Muscle of leg (tissue), 11 donors: ENCODE measurements around the gene FCHO2. TPM values are rescaled to one million over a fixed set of nuclear protein-coding genes. Genes with fewer than 3 reads are reported as not detected.
"Not testable (repeated sequence)": the region's sequence is repeated elsewhere in the genome, so short reads cannot be mapped to it uniquely, and the experiment has no call there.

Source experiments
- DNase-seq: peaks from one replicate; pipeline ENCODE4 v3.0.0; 2013
- H3K27ac ChIP-seq: one replicate; pipeline ENCODE4 v1.5.1; 2013; ENCODE audit warnings: mild to moderate bottlenecking, low read length, control low read depth
- H3K27me3 ChIP-seq: one replicate; pipeline ENCODE4 v1.6.1; 2013; ENCODE audit warnings: low read length; ENCODE audit not compliant: control insufficient read depth, insufficient read depth
- H3K36me3 ChIP-seq: one replicate; pipeline ENCODE4 v1.6.1; 2013; ENCODE audit warnings: low read length; ENCODE audit not compliant: control insufficient read depth, insufficient read depth
- H3K4me1 ChIP-seq: one replicate; pipeline ENCODE4 v1.6.1; 2013; ENCODE audit warnings: low read length; ENCODE audit not compliant: control insufficient read depth, insufficient read depth
- H3K4me3 ChIP-seq: one replicate; pipeline ENCODE4 v1.5.1; 2013; ENCODE audit warnings: low read length, control low read depth
- H3K9me3 ChIP-seq: replicated peaks from 2 replicates; pipeline ENCODE4 v1.6.1; 2013; ENCODE audit warnings: low read depth, low read length; ENCODE audit not compliant: control insufficient read depth
- WGBS: methylation state at CpG from one replicate; pipeline ENCODE4 v1.1.5; 2013; ENCODE audit warnings: missing lambda C conversion rate; ENCODE audit not compliant: insufficient coverage; 5-methylcytosine and 5-hydroxymethylcytosine counted together
- polyA plus RNA-seq, 8 donors: library from polyadenylated mRNA; unstranded; fragments of 120-200 nt; gene quantifications; one replicate each; pipeline versions ENCODE4 v1.2.1 to v1.2.3, GENCODE V29; 2013; ENCODE audit warnings: inconsistent platforms in 1 of 8, low replicate concordance in 1 of 8; ENCODE audit not compliant: insufficient read length in 8 of 8, insufficient read depth in 1 of 8
- total RNA-seq: library from RNA; stranded (reverse); fragments of 120-200 nt; gene quantifications from one replicate; pipeline ENCODE4 v1.2.4, GENCODE V29; 2013

FCHO2 gene
- total and polyA plus RNA-seq, 9 donors = 13.1 to 20.1 (median 17.3) TPM

DNA sequence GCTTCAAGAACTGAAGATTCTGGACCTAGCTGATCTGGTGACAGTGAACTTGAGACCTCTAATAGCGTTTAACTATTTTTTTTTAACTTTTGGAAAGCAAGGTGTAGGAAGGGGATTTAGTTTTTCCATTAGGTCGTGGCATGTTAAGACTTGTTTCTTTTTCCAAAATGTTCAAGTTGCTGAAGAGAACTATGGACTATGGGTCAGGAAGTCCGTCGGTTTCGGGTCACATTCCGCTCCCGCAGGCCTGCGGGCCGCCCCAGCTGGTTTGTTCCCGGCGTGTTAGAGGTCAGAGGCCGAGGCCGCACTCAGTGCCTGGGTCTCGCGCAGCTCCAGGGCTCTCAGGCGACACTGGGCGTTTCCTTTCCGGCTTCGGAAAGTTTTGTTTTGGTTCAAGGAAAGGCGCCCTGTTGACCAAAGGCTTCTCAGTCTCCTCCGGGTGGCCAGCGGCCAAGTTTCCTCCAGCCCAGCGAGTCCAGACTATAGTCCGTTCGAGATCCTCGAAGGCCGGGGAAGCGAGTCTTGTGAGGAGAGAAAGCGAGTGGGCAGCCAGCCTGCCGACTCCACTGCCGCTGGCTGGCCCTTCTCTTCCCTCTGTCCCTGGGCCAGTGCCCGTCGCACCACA, 586 bp upstream of the FCHO2 start:
- H3K27ac ChIP-seq = peak overlapping the region; percentile 98
- no peaks in the 10 kb centered on the region for H3K36me3 ChIP-seq
- 3% methylated on average over 32 of the region's 33 CpGs for WGBS
- DNase-seq = peak; percentile 92
- H3K27me3 ChIP-seq = no peaks in the 10 kb centered on the region
- peaks cover 2% of the 10 kb centered on the region for H3K4me1 ChIP-seq
- peak overlapping the region; percentile 67 for H3K4me3 ChIP-seq
- H3K9me3 ChIP-seq = no peaks in the 10 kb centered on the region

DNA sequence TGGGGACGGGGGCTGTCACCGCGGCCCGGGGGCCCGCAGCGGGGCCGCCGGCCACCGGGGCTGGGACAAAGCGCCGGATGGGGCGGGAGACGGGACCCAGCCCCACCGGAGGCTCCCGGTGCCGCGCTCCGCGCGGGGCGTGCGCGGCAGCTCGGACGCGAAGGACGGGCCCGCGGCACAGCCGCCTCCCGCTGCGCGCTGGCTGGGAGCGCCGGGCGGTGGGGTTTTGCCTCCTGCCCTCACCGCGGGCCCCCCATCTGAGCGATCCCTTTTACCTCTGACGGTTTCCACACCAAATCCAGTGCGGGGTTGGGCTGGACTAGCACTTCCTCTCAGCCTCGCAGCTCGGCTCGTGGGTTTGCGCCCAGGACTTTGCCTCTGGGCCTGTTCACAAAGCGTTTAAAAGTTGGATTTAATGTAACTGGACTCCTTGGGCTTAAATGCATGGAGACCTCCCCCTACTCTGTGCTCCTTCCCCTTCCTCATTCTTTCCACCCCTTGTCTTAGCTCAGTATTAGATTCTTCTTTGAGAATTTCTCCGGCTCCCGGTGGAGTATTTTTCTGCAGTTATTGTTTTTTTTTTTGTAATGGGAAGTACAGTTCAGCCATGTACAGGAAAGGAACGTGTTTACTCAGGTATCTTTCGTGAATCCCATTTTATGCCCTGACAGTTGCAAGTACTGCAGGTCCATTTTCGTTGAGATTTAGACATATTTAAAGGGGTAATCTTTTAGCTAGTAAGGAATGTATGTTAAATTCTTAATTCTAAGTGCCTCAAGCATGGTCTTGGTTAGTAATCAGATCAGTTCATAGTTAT, 691 bp downstream of the FCHO2 start:
- Histone ChIP-seq H3K9me3 (no peaks in the 10 kb centered on the region), H3K4me3 (peak overlapping the region; percentile 67), H3K4me1 (peaks cover 2% of the 10 kb centered on the region), H3K36me3 (no peaks in the 10 kb centered on the region), H3K27ac (peak overlapping the region; percentile 94), H3K27me3 (no peaks in the 10 kb centered on the region)
- peak; percentile 87 for DNase-seq
- WGBS = 0% methylated on average over 37 of the region's 51 CpGs

DNA sequence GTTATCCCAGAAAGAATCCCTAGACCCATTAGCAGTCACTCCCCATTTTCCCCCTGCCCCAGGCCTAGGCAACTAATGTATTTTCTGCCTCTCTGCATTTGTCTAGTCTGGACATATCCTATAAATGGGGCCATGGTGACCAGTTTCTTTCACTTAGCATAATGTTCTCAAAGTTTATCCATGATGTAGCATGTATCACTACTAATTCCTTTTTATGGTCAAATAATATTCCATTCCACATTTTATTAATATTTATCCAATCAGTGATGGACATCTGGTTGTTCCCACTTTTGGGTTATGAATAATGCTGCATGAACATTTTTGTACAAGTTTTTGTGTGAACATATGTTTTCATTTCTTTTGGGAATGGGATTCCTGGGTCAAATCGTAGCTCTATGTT, 1.5 kb downstream of the FCHO2 start:
- no CpG with 5 or more reads among the region's 1 CpG for WGBS
- DNase-seq = no peak
- H3K9me3 ChIP-seq = no peaks in the 10 kb centered on the region
- no peaks in the 10 kb centered on the region for H3K36me3 ChIP-seq
- peak overlapping the region; percentile 94 for H3K27ac ChIP-seq
- peak overlapping the region; percentile 67 for H3K4me3 ChIP-seq
- no peaks in the 10 kb centered on the region for H3K27me3 ChIP-seq
- H3K4me1 ChIP-seq = peaks cover 2% of the 10 kb centered on the region

DNA sequence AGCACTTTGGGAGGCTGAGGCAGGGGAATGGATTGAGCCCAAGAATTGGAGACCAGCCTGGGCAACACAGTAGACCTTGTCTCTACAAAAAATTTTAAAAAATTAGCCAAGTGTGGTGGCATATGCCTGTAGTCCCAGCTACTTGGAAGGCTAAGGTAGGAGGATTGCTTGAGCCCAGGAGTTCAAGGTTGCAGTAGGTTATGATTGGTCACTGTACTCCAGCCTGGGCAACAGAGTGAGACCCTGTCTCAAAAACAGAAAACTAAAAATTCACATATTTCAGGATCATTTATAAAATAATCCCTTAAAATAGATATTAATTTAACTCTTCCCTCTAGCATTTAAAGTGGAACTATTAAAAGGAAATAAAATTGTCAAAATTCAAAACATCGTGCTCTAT, 3.4 kb downstream of the FCHO2 start:
- H3K9me3 ChIP-seq = no peaks in the 10 kb centered on the region
- no peaks in the 10 kb centered on the region for H3K27me3 ChIP-seq
- no peaks in the 10 kb centered on the region for H3K36me3 ChIP-seq
- H3K4me1 ChIP-seq = peaks cover 2% of the 10 kb centered on the region
- H3K4me3 ChIP-seq = no peak overlapping the region
- no peak overlapping the region for H3K27ac ChIP-seq
- DNase-seq = no peak
- no CpG with 5 or more reads among the region's 1 CpG for WGBS

DNA sequence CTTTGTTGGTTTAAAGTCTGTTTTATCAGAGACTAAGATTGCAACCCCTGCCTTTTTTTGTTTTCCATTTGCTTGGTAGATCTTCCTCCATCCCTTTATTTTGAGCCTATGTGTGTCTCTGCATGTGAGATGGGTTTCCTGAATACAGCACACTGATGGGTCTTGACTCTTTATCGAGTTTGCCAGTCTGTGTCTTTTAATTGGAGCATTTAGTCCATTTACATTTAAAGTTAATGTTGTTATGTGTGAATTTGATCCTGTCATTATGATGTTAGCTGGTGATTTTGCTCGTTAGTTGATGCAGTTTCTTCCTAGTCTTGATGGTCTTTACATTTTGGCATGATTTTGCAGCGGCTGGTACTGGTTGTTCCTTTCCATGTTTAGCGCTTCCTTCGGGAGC, 18.6 kb downstream of the FCHO2 start:
- H3K9me3 ChIP-seq, H3K27me3 ChIP-seq, H3K4me3 ChIP-seq, H3K27ac ChIP-seq, DNase-seq, H3K4me1 ChIP-seq, H3K36me3 ChIP-seq: not testable (repeated sequence)
- no CpG with 5 or more reads among the region's 5 CpGs for WGBS

DNA sequence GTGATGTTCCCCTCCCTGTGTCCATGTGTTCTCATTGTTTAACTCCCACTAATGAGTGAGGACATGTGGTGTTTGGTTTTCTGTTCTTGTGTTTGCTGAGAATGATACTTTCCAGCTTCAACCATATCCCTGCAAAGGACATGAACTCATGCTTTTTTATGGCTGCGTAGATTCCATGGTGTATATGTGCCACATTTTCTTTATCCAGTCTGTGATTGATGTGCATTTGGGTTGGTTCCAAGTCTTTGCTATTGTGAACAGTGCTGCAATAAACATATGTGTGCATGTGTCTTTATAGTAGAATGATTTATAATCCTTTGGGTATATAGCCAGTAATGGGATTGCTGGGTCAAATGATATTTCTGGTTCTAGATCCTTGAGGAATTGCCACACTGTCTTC, 21.0 kb downstream of the FCHO2 start:
- WGBS = no CpG with 5 or more reads among the region's 1 CpG
- not testable (repeated sequence) for H3K27me3 ChIP-seq, H3K9me3 ChIP-seq, H3K27ac ChIP-seq, H3K36me3 ChIP-seq, H3K4me1 ChIP-seq, DNase-seq, H3K4me3 ChIP-seq

DNA sequence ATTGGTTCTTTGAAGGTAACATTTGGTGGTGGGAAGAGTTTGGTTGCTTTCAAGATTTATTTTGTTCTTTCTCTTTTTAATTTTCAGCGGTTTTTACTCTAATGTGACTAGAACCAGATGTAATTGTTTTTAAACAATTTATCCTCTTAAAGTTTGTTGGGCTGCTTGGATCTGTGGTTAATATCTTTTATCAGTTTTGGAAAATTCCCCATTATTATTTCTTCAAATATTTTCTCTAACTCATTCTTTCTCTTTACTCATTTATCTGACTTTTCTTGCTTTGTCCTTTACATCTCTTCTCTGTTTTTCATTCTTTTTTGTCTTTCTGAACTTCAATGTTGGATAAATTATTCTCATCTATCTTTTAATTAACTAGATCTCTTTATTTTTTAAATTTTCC, 29.9 kb downstream of the FCHO2 start:
- H3K9me3 ChIP-seq = no peaks in the 10 kb centered on the region
- H3K27me3 ChIP-seq = no peaks in the 10 kb centered on the region
- H3K36me3 ChIP-seq = no peaks in the 10 kb centered on the region
- no peak overlapping the region for H3K27ac ChIP-seq
- no peak overlapping the region for H3K4me3 ChIP-seq
- no peak for DNase-seq
- no CpG with 5 or more reads among the region's 1 CpG for WGBS
- H3K4me1 ChIP-seq = no peaks in the 10 kb centered on the region

DNA sequence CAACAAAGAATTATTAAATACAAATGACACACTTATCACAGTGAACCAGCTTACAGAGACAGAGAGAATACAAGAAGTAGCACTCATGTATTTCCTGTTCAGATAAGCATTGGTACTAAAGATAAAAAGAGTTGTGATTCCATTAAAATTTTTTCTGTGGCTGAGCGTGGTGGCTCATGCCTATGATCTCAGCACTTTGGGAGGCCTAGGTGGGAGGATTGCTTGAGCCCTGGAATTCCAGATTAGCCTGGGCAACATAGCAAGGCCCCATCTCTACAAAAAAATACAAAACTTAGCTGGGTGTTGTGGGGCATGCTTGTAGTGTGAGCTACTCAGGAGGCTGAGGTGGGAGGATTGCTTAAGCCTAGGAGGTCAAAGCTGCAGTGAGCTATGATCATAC, 32.9 kb downstream of the FCHO2 start:
- WGBS = no CpG with 5 or more reads among the region's 1 CpG
- H3K4me1 ChIP-seq = no peaks in the 10 kb centered on the region
- no peaks in the 10 kb centered on the region for H3K9me3 ChIP-seq
- H3K27ac ChIP-seq = no peak overlapping the region
- H3K36me3 ChIP-seq = no peaks in the 10 kb centered on the region
- DNase-seq = no peak
- no peak overlapping the region for H3K4me3 ChIP-seq
- no peaks in the 10 kb centered on the region for H3K27me3 ChIP-seq

DNA sequence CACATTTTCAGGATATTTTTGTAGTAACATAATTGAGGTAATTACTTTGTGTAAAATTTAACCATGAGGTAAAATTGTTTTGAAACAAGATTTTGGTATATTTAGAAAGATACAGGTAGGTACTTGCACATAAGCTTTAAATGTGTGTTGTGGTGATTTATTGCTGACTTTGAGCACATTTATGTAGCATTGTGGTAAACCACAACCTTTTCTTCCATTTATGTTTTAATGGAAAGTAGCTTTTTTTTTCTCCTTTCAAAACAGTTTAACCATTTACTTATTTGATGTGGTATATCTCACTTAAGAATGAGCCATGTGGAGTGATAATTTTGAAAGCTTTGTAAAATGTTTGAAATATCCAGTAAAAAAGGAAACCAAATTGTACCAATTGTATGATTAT, 35.6 kb downstream of the FCHO2 start:
- no peaks in the 10 kb centered on the region for H3K4me1 ChIP-seq
- DNase-seq = no peak
- no peaks in the 10 kb centered on the region for H3K27me3 ChIP-seq
- no peaks in the 10 kb centered on the region for H3K36me3 ChIP-seq
- no peak overlapping the region for H3K4me3 ChIP-seq
- H3K9me3 ChIP-seq = no peaks in the 10 kb centered on the region
- no peak overlapping the region for H3K27ac ChIP-seq

DNA sequence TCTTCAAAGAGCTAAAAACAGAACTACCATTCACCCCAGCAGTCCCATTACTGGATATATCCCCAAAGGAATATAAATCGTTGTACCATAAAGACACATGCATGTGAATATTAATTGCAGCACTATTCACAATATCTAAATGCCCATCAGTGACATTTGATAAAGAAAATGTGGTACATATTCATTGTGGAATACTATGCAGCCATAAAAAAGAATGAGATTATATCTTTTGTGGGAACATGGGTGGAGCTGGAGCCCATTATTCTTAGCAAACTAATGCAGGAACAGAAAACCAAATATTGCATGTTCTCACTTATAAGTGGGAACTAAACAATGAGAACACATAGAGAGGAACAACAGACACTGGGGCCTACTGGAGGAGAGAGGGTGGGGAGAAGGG, 38.7 kb downstream of the FCHO2 start:
- no CpG with 5 or more reads among the region's 1 CpG for WGBS
- Histone ChIP-seq H3K9me3 (no peaks in the 10 kb centered on the region), H3K36me3 (peaks cover 10% of the 10 kb centered on the region), H3K27me3 (no peaks in the 10 kb centered on the region), H3K27ac (no peak overlapping the region), H3K4me3 (no peak overlapping the region), H3K4me1 (no peaks in the 10 kb centered on the region)
- no peak for DNase-seq
